IMR-90 (cell line): ENCODE data around the gene GABRR3. TPM values are rescaled to one million over a fixed set of nuclear protein-coding genes. Genes with fewer than 3 reads are reported as not detected.

Source experiments
- ATAC-seq: fragments of 200-7000 bp; cut with Tn5 transposase; 2 replicates; pipeline ENCODE4 v1.9.1; 2020; ENCODE audit warnings: low read depth, mild to moderate bottlenecking, moderate library complexity
- BruUV-seq: library from RNA; stranded (reverse); fragments of 400-500 nt; replicated peaks from 2 replicates; lab custom pipeline; 2021; lab: Mats Ljungman, UMichigan
- CTCF ChIA-PET: fragments of 300-600 bp; formaldehyde crosslinking; extraction: SDS; loops from one replicate; lab custom pipeline; 2021; ENCODE audit warnings: antibody characterized with exemption; lab: Yijun Ruan, JAX
- POLR2A ChIA-PET: fragments of 300-600 bp; sonication (Branson Sonifier 250); formaldehyde crosslinking; loops from one replicate; lab custom pipeline; 2022; ENCODE audit warnings: antibody characterized with exemption; ENCODE audit not compliant: unreplicated experiment; lab: Charles Lee
- DNase-seq: peaks from one replicate; pipeline ENCODE4 v3.0.0; 2013
- H2AFZ ChIP-seq: replicated peaks from 2 replicates; pipeline ENCODE3; 2013; ENCODE audit warnings: low read length, mild to moderate bottlenecking; ENCODE audit not compliant: poor library complexity
- H2AK5ac ChIP-seq: 2 replicates; pipeline ENCODE4 v1.6.1; 2013; ENCODE audit warnings: low read depth, low read length, inconsistent platforms
- H2AK9ac ChIP-seq: replicated peaks from 2 replicates; pipeline ENCODE3; 2013; ENCODE audit warnings: mild to moderate bottlenecking, low read depth, low read length, moderate library complexity; ENCODE audit not compliant: poor library complexity
- H2BK120ac ChIP-seq: 2 replicates; pipeline ENCODE4 v1.6.1; 2013; ENCODE audit warnings: low read depth, low read length, inconsistent platforms
- H2BK15ac ChIP-seq: 3 replicates; pipeline ENCODE4 v1.6.1; 2013; ENCODE audit warnings: low read depth, low read length, inconsistent platforms
- H2BK20ac ChIP-seq: 2 replicates; pipeline ENCODE4 v1.6.1; 2013; ENCODE audit warnings: low read depth, mild to moderate bottlenecking, inconsistent platforms, low read length, moderate library complexity
- H2BK5ac ChIP-seq: 2 replicates; pipeline ENCODE4 v1.6.1; 2013; ENCODE audit warnings: mild to moderate bottlenecking, low read depth, low read length, inconsistent platforms; ENCODE audit not compliant: poor library complexity, severe bottlenecking
- H3K14ac ChIP-seq: replicated peaks from 2 replicates; pipeline ENCODE4 v1.6.1; 2013; ENCODE audit warnings: low read depth, low read length, inconsistent platforms
- H3K18ac ChIP-seq: 2 replicates; pipeline ENCODE4 v1.6.1; 2013; ENCODE audit warnings: low read depth, low read length, control low read depth
- H3K23ac ChIP-seq: 2 replicates; pipeline ENCODE4 v1.6.1; 2013; ENCODE audit warnings: low read depth, low read length, inconsistent platforms
- H3K27ac ChIP-seq: 2 replicates; pipeline ENCODE4 v1.5.1; 2013; ENCODE audit warnings: mild to moderate bottlenecking, control low read depth, low read length; ENCODE audit not compliant: insufficient read depth
- H3K27me3 ChIP-seq: 2 replicates; pipeline ENCODE4 v1.6.1; 2013; ENCODE audit warnings: low read length; ENCODE audit not compliant: control insufficient read depth, insufficient read depth
- H3K36me3 ChIP-seq: 2 replicates; pipeline ENCODE4 v1.6.1; 2013; ENCODE audit warnings: low read length, mixed read lengths; ENCODE audit not compliant: control insufficient read depth, insufficient read depth
- H3K4ac ChIP-seq: 2 replicates; pipeline ENCODE4 v1.6.1; 2013; ENCODE audit warnings: low read depth, low read length, inconsistent platforms
- H3K4me1 ChIP-seq: 2 replicates; pipeline ENCODE4 v1.6.1; 2013; ENCODE audit warnings: low read length, mixed read lengths; ENCODE audit not compliant: control insufficient read depth, insufficient read depth
- H3K4me2 ChIP-seq: 2 replicates; pipeline ENCODE4 v1.6.1; 2013; ENCODE audit warnings: low read depth, mild to moderate bottlenecking, control low read depth, low read length, moderate library complexity
- H3K4me3 ChIP-seq: 2 replicates; pipeline ENCODE4 v1.5.1; 2013; ENCODE audit warnings: low read depth, mild to moderate bottlenecking, control low read depth, low read length, moderate library complexity; ENCODE audit not compliant: insufficient read depth
- H3K56ac ChIP-seq: 2 replicates; pipeline ENCODE4 v1.6.1; 2013; ENCODE audit warnings: low read length, inconsistent platforms; ENCODE audit not compliant: insufficient read depth; ENCODE audit errors: extremely low read depth
- H3K79me1 ChIP-seq, 2 experiments: 2 replicates each; pipeline ENCODE4 v1.6.1; 2013; ENCODE audit warnings: low read length in 2 of 2, inconsistent platforms in 1 of 2, low read depth in 1 of 2
- H3K9ac ChIP-seq: 2 replicates; pipeline ENCODE4 v1.6.1; 2013; ENCODE audit warnings: low read depth, low read length, control low read depth
- H3K9me1 ChIP-seq: 2 replicates; pipeline ENCODE4 v1.6.1; 2013; ENCODE audit warnings: low read length, inconsistent platforms; ENCODE audit not compliant: insufficient read depth
- H3K9me3 ChIP-seq: 2 replicates; pipeline ENCODE4 v1.6.1; 2013; ENCODE audit warnings: low read length; ENCODE audit not compliant: control insufficient read depth, insufficient read depth
- H4K20me1 ChIP-seq: 2 replicates; pipeline ENCODE4 v1.6.1; 2013; ENCODE audit warnings: low read length, inconsistent platforms; ENCODE audit not compliant: insufficient read depth
- H4K5ac ChIP-seq: 2 replicates; pipeline ENCODE4 v1.6.1; 2013; ENCODE audit warnings: mild to moderate bottlenecking, low read depth, low read length, control low read depth
- H4K8ac ChIP-seq, 2 experiments: 2 replicates each; pipeline ENCODE4 v1.6.1; 2013; ENCODE audit warnings: low read depth in 2 of 2, low read length in 2 of 2, control low read depth in 1 of 2, inconsistent platforms in 1 of 2
- H4K91ac ChIP-seq: 2 replicates; pipeline ENCODE4 v1.6.1; 2013; ENCODE audit warnings: low read depth, low read length, inconsistent platforms; ENCODE audit not compliant: insufficient read depth
- CHD1 ChIP-seq: IDR thresholded peaks from 2 replicates; pipeline ENCODE4 v1.6.1; 2012; ENCODE audit warnings: low read depth, low read length, improper control_type of control experiment
- POLR2A ChIP-seq: IDR thresholded peaks from 2 replicates; pipeline ENCODE4 v1.6.1; 2012; ENCODE audit warnings: mild to moderate bottlenecking, low read depth, low read length
- WGBS, 2 experiments: methylation state at CpG; one replicate each; pipeline versions ENCODE4 v1.1.5 to v1.1.7; 2013; ENCODE audit warnings: missing lambda C conversion rate in 2 of 2; ENCODE audit not compliant: insufficient read length in 1 of 2; ENCODE audit errors: extremely low coverage in 2 of 2; 5-methylcytosine and 5-hydroxymethylcytosine counted together
- dilution Hi-C: fragments of 300-500 bp; cut with HindIII; formaldehyde crosslinking; loops from one replicate; pipeline ENCODE4 v1.14.3; 2018; ENCODE audit warnings: low sequenced_read_pairs; ENCODE audit not compliant: unreplicated experiment
- in situ Hi-C: fragments of 300-500 bp; cut with MboI; formaldehyde crosslinking; loops from 3 replicates; pipeline ENCODE4 v1.14.3; 2019; ENCODE audit warnings: low sequenced_read_pairs, inconsistent platforms, mixed read lengths
- intact Hi-C: fragments of 100-400 bp; cut with micrococcal nuclease; formaldehyde crosslinking; loops from 2 replicates; pipeline ENCODE4 v1.10.0; 2022
- polyA plus RNA-seq, 3 experiments: library from polyadenylated mRNA; depleted of rRNA; stranded (reverse); fragments of >200 nt; gene quantifications; 2 replicates each; pipeline ENCODE4 v1.2.3, GENCODE V29; 2012; ENCODE audit warnings: low replicate concordance in 1 of 3
- total RNA-seq: library from RNA; depleted of rRNA; stranded (reverse); fragments of >200 nt; gene quantifications from 2 replicates; pipeline ENCODE4 v1.2.3, GENCODE V29; 2012

GABRR3 gene
- total and polyA plus RNA-seq, 2 of the 4 experiments (the other 2 are of a cell fraction), result not detected

GRCh38 chr3:98034036-98034435 is 1.1 kb downstream of the GABRR3 start:
- in situ Hi-C loops, result loop anchor here (10.0 kb wide), 1 partner anchor 541 kb away; no protein-coding TSS in a partner anchor
- POLR2A ChIA-PET, result no interaction called here

More at GRCh38 chr3:98034036-98034435, 1.1 kb downstream of the GABRR3 start:
- BruUV-seq, result no TSS peak
- Histone ChIP-seq H4K8ac (no peak overlapping the region), H3K9ac (no peak overlapping the region), H3K18ac (no peak overlapping the region), H4K5ac (no peak overlapping the region), H2BK120ac (no peak overlapping the region), H2BK15ac (no peak overlapping the region), H3K36me3 (no peaks in the 10 kb centered on the region), H3K4ac (no peak overlapping the region), H3K9me1 (no peaks in the 10 kb centered on the region), H3K9me3 (no peaks in the 10 kb centered on the region), H2BK20ac (no peak overlapping the region), H3K23ac (no peak overlapping the region), H3K79me1 (no peaks in the 10 kb centered on the region), H2AK5ac (no peak overlapping the region), H3K4me3 (no peak overlapping the region), H3K4me2 (no peak overlapping the region), H2AK9ac (no peak overlapping the region), H3K4me1 (no peaks in the 10 kb centered on the region), H3K56ac (no peak overlapping the region), H3K14ac (no peak overlapping the region), H4K20me1 (no peaks in the 10 kb centered on the region), H3K27ac (no peak overlapping the region), H2BK5ac (no peak overlapping the region), H2AFZ (no peak overlapping the region), H3K27me3 (peaks cover 2% of the 10 kb centered on the region; the same call in 1 of the 2 replicates), H4K91ac (no peak overlapping the region)
- intact Hi-C loops (no loop called here), dilution Hi-C loops (loop anchor here (25.0 kb wide), 1 partner anchor 303 kb away; no protein-coding TSS in a partner anchor)
- CTCF ChIA-PET, result interaction anchor here (1.8 kb wide), 1 partner anchor 11 kb away, joined by 4 read pairs; no protein-coding TSS in a partner anchor
- no peak for TF ChIP-seq POLR2A
- TF ChIP-seq CHD1, result no peak
- no peak for ATAC-seq
- WGBS, 2 experiments, result no CpG with 5 or more reads among the region's 2 CpGs
- DNase-seq, result no peak
